Measurements from ENCODE around the gene BTBD7.
A peak's percentile ranks its signal among the peaks of the same experiment; 100 is the strongest.

The BTBD7 gene

DNA sequence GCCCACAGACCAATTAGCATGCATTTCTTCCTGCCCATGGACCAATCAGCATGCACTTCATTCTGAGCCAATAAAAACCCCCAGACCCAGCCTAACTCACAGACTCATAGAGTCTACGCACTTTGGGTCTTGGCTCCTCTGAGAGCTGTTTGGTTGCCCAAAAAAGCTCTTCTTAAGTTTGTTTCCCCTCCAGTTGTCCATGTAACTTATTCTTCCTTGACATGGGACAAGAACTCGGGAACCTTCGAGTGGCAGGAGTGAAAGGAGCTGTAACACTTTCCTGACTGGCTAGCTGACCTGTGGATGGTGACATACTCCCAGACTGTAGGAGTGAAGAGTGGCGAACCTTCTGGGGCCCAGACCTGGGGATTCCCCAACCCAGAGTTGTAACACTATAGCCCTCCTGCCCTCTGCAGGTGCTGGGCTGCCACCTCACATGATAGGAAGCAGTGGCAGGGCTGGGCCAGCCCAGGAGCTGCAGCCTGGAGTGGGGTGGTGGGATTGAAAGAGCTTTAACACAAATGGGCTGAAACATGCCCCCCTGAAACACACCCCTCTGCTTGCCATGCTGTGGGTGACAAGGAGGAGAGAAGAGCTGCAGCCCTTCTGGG lies 4.4 kb upstream of the BTBD7 start:
- CTCF ChIA-PET = no interaction called here
- TF ChIP-seq, protein P1, sequence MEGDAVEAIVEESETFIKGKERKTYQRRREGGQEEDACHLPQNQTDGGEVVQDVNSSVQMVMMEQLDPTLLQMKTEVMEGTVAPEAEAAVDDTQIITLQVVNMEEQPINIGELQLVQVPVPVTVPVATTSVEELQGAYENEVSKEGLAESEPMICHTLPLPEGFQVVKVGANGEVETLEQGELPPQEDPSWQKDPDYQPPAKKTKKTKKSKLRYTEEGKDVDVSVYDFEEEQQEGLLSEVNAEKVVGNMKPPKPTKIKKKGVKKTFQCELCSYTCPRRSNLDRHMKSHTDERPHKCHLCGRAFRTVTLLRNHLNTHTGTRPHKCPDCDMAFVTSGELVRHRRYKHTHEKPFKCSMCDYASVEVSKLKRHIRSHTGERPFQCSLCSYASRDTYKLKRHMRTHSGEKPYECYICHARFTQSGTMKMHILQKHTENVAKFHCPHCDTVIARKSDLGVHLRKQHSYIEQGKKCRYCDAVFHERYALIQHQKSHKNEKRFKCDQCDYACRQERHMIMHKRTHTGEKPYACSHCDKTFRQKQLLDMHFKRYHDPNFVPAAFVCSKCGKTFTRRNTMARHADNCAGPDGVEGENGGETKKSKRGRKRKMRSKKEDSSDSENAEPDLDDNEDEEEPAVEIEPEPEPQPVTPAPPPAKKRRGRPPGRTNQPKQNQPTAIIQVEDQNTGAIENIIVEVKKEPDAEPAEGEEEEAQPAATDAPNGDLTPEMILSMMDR (conservative IDR thresholded peaks at IDR 0.05; ENCODE audit: low read depth) = no peak
- POLR2A ChIA-PET (ENCODE audit: low non-redundant PET) = no interaction called here
- no peak overlapping the region for H3K27ac ChIP-seq
- DNase-seq (ENCODE audit: low spot score) = no peak

DNA sequence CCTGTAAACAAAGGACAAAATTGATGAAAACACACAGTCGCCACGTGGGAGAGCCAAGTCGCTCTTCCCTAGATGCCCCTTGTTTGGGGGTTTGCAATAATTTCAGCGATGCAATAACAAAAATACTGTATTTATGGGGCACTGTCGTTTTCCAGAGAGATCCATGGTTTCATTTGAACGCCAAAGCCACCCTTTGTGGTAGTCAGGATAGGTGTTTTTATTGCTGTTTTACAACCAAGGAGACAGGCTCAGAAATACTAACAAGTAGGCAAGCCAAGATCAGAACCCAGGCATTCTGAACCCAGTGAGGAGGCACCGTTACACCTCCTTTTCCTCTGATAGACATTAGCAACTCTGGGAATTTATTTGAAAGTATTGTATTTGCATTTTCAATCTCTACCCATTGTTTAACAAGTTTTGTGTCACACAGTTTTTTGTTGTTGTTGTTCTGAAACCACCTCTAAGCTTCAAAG lies 831 bp upstream of the BTBD7 start:
- H3K27ac ChIP-seq = peak overlapping the region; percentile 86
- ChIA-PET POLR2A (ENCODE audit: low non-redundant PET) (no interaction called here), CTCF (interaction anchor here (1.2 kb wide), 1 partner anchor 14 kb away, joined by 3 read pairs; the partner anchor contains the start of gene COX8C)
- TF ChIP-seq, protein P1 (conservative IDR thresholded peaks at IDR 0.05; ENCODE audit: low read depth) = no peak
- no peak for DNase-seq (ENCODE audit: low spot score)

DNA sequence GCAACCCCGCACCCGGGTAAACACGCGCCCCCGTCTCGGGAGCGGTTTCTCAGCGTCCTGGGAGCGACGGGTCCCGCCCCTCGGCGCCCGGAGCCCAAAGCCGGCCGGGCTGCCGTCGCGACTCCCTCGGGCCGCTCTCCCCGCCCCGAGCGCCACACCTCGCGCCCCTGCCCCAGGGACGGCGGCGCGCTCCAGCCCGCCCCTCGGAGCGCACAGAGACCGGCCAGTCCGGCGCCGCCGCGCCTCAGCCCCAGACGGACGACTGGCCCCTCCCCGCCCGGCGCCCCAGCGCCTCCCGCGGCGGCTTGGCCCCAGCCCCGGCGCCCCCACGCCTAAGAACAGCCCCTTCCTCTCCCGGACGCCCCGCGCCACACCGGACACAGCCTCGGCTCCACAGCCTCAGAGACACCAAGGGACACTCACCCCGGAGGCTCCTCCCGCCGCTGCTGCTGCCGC lies 411 bp downstream of the BTBD7 start:
- DNase-seq (ENCODE audit: low spot score) = peak; percentile 36
- ChIA-PET CTCF (no interaction called here), POLR2A (ENCODE audit: low non-redundant PET) (no interaction called here)
- TF ChIP-seq, protein P1 (conservative IDR thresholded peaks at IDR 0.05; ENCODE audit: low read depth) = no peak
- H3K27ac ChIP-seq = peak overlapping the region; percentile 86

DNA sequence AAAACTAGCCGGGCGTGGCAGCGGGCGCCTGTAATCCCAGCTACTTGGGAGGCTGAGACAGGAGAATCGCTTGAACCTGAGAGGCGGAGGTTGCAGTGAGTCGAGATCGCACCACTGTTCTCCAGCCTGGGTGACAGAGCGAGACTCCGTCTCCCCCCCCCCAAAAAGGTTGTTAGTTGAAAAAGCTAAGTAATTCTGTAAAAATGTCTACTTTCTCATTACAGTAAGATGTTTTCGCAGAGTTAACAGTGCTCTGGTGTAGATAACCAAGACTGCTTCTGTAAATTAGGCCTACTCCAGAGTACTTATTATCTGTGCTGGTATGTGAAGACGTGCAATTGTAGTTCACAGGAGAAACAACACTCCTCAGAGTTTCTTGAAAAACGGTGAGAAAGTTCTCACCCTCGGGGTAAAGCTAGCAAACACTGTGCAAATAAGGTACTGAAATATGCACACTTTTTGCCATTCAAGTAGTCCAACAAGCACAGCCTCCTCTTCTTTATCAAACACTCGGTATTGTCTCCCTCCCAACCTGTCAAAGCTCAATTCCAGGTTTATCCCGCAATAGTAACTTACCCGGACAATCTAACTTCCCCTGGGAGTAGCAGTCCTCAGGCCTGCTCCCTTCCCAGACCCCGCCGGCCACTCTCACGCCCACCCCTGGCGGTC lies 974 bp downstream of the BTBD7 start:
- POLR2A ChIA-PET (ENCODE audit: low non-redundant PET) = no interaction called here
- CTCF ChIA-PET = no interaction called here
- H3K27ac ChIP-seq = peak overlapping the region; percentile 86
- DNase-seq (ENCODE audit: low spot score) = no peak
- TF ChIP-seq, protein P1 (conservative IDR thresholded peaks at IDR 0.05; ENCODE audit: low read depth) = no peak

DNA sequence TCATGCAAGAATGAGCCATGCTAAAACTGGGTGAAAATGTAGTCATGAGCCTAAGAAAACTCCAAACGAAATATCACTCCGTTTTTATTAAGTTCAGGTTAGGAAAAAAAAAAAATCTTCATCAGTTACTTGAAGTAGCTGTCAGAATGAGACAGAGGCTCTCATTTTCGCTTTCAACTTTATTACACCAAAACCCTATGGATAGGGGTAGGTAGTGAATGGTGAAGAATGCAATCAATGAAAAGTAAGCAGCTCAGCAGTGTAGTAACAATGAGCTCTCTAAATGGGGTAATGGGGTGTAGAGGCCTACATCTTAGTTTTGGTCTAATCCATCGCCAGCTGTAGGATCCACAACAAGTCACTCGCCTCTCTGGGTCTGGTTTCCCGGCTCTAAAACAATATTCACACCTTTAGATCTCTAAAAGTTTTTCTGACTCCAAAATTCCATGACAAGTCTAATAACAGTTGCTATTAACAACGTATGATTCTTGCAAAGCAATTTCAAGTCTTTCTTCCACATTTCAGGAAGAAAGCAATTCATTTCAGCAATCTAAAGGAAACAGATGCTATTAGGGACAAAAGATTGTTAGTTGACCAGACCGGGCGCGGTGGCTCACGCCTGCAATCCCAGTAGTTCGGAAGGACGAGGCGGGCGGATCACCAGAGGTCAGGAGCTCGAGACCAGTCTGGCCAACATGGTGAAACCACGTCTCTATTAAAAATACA lies 1.7 kb downstream of the BTBD7 start:
- DNase-seq (ENCODE audit: low spot score) = no peak
- TF ChIP-seq, protein P1 (conservative IDR thresholded peaks at IDR 0.05; ENCODE audit: low read depth) = no peak
- POLR2A ChIA-PET (ENCODE audit: low non-redundant PET) = no interaction called here
- CTCF ChIA-PET = interaction anchor here (0.6 kb wide), 1 partner anchor 54 kb away, joined by 3 read pairs; no protein-coding TSS in a partner anchor
- H3K27ac ChIP-seq = peak overlapping the region; percentile 86

DNA sequence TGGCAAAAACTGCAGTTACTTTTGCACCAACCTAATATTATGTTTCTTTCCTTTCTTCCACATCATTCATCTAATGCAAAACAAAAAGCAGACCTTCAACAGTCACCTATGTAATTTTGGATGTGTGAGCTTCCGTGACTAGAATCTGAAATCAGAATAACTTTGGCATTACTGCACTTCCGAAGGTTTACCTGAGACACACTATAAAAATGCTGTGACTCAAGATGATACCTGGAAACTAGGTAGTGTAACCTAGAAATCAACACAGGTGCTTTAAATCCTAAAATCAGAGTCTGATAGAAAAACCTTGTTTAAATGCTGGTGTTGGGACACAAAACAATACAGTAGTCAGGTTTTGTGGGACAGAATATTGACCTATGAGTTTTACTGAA lies 2.2 kb downstream of the BTBD7 start:
- ChIA-PET POLR2A (ENCODE audit: low non-redundant PET) (no interaction called here), CTCF (no interaction called here)
- H3K27ac ChIP-seq = no peak overlapping the region
- DNase-seq (ENCODE audit: low spot score) = peak; percentile 56
- TF ChIP-seq, protein P1 (conservative IDR thresholded peaks at IDR 0.05; ENCODE audit: low read depth) = no peak
